Lower lobe of right lung (tissue), 2 donors: Measurements from ENCODE around the gene TMEM129. TPM values are rescaled to one million over a fixed set of nuclear protein-coding genes. Genes with fewer than 3 reads are reported as not detected.

Experiments used
- ATAC-seq, 2 donors: fragments of 200-7000 bp; cut with Tn5 transposase; one replicate each; pipeline ENCODE4 v1.9.1; 2020 to 2022; ENCODE audit warnings: mild to moderate bottlenecking in 2 of 2, moderate library complexity in 2 of 2
- DNase-seq: peaks from one replicate; pipeline ENCODE4 v3.0.0-alpha.2; 2020
- H3K27ac ChIP-seq: fragments of 200-600 bp; one replicate; pipeline ENCODE4 v1.8.0; 2022
- H3K27me3 ChIP-seq: fragments of 200-600 bp; one replicate; pipeline ENCODE4 v1.8.0; 2022; ENCODE audit warnings: low read depth
- H3K36me3 ChIP-seq: fragments of 200-600 bp; one replicate; pipeline ENCODE4 v1.8.0; 2022; ENCODE audit warnings: mild to moderate bottlenecking
- H3K4me1 ChIP-seq: fragments of 200-600 bp; one replicate; pipeline ENCODE4 v1.8.0; 2022
- H3K4me3 ChIP-seq: fragments of 200-600 bp; one replicate; pipeline ENCODE4 v1.8.0; 2022; ENCODE audit warnings: mild to moderate bottlenecking
- H3K9me3 ChIP-seq: fragments of 200-600 bp; one replicate; pipeline ENCODE4 v1.8.0; 2022
- CTCF ChIP-seq: fragments of 200-600 bp; IDR thresholded peaks from one replicate; pipeline ENCODE4 v1.8.0; 2022; ENCODE audit warnings: antibody characterized with exemption, mild to moderate bottlenecking
- intact Hi-C: fragments of 100-400 bp; cut with DNase I; formaldehyde crosslinking; loops from one replicate; pipeline ENCODE4 v1.11.0; 2022
- total RNA-seq: library from RNA; stranded (reverse); fragmentation: NEBNext Ultra II Directional; extraction: Animal tissue kit (Norgen Biotek cat#: 25700); gene quantifications from one replicate; pipeline ENCODE4 v1.2.1, GENCODE V29; 2021
- donor health status: DM: no; HTN: yes; CAD: no; lungs with severe emphysema.

The TMEM129 gene
- total RNA-seq, 1 donor from 2014 or later = 30.9 TPM

- intact Hi-C loops = no loop called here
- no peak for TF ChIP-seq CTCF
- no peaks in the 10 kb centered on the region for H3K9me3 ChIP-seq
- peaks cover 7% of the 10 kb centered on the region for H3K27me3 ChIP-seq
- peaks cover 18% of the 10 kb centered on the region for H3K4me1 ChIP-seq
- no peak for DNase-seq
- ATAC-seq = no peak
- H3K27ac ChIP-seq = peak overlapping the region; percentile 56
- H3K4me3 ChIP-seq = no peak overlapping the region
- no peaks in the 10 kb centered on the region for H3K36me3 ChIP-seq
These were observed 38.7 kb upstream of the TMEM129 start for GRCh38 chr4:1759818-1760223.

- Histone ChIP-seq H3K27me3 (peaks cover 7% of the 10 kb centered on the region), H3K4me3 (no peak overlapping the region), H3K27ac (peak overlapping the region; percentile 56), H3K4me1 (peaks cover 18% of the 10 kb centered on the region), H3K36me3 (no peaks in the 10 kb centered on the region), H3K9me3 (no peaks in the 10 kb centered on the region)
- TF ChIP-seq CTCF = no peak
- no peak for ATAC-seq
- DNase-seq = no peak
- intact Hi-C loops = no loop called here
These were observed 38.2 kb upstream of the TMEM129 start for GRCh38 chr4:1759170-1759817.

- ATAC-seq (no peak), DNase-seq (no peak)
- Histone ChIP-seq H3K36me3 (no peaks in the 10 kb centered on the region), H3K9me3 (no peaks in the 10 kb centered on the region), H3K27me3 (peaks cover 7% of the 10 kb centered on the region), H3K4me1 (peaks cover 12% of the 10 kb centered on the region), H3K27ac (peak overlapping the region; percentile 31), H3K4me3 (no peak overlapping the region)
- intact Hi-C loops = no loop called here
- no peak for TF ChIP-seq CTCF
These were observed 37.4 kb upstream of the TMEM129 start for GRCh38 chr4:1758306-1759121.

- ATAC-seq (no peak), DNase-seq (no peak)
- H3K4me1 ChIP-seq = peaks cover 15% of the 10 kb centered on the region
- TF ChIP-seq CTCF = no peak
- no peak overlapping the region for H3K4me3 ChIP-seq
- H3K9me3 ChIP-seq = no peaks in the 10 kb centered on the region
- intact Hi-C loops = no loop called here
- H3K27me3 ChIP-seq = peaks cover under 1% of the 10 kb centered on the region
- no peak overlapping the region for H3K27ac ChIP-seq
- H3K36me3 ChIP-seq = no peaks in the 10 kb centered on the region
These were observed 36.7 kb upstream of the TMEM129 start for GRCh38 chr4:1757836-1758235.

GRCh38 chr4:1756893-1757779, 36.0 kb upstream of the TMEM129 start:
- Histone ChIP-seq H3K9me3 (no peaks in the 10 kb centered on the region), H3K4me1 (peaks cover 22% of the 10 kb centered on the region), H3K27ac (no peak overlapping the region), H3K36me3 (no peaks in the 10 kb centered on the region), H3K27me3 (no peaks in the 10 kb centered on the region), H3K4me3 (no peak overlapping the region)
- intact Hi-C loops = no loop called here
- ATAC-seq (no peak), DNase-seq (no peak)
- TF ChIP-seq CTCF = no peak
